OCI-LY3 (cell line): ENCODE data around the gene FGD6.

Experiments
- H2AFZ ChIP-seq: fragments of 200-600, 300-600 bp; shearing (Covaris generic); 2 replicates; pipeline ENCODE4 v1.6.0; 2014; ENCODE audit warnings: antibody characterized with exemption, low read depth, low read length
- H3K27ac ChIP-seq: fragments of 200-600, 300-600 bp; sonication (generic); 2 replicates; pipeline ENCODE4 v1.5.1; 2014; ENCODE audit warnings: mild to moderate bottlenecking, low read length, moderate library complexity, mixed read lengths
- H3K27me3 ChIP-seq: fragments of 200-600, 300-600 bp; sonication (generic); 2 replicates; pipeline ENCODE4 v1.6.1; 2014; ENCODE audit warnings: low read depth, low read length, mixed read lengths
- H3K36me3 ChIP-seq: fragments of 200-600, 300-600 bp; sonication (generic); replicated peaks from 2 replicates; pipeline ENCODE3; 2014; ENCODE audit warnings: low read depth, low read length, mixed read lengths
- H3K4me1 ChIP-seq: fragments of 300-600, 200-600 bp; sonication (generic); 2 replicates; pipeline ENCODE4 v1.6.1; 2014; ENCODE audit warnings: low read length, mixed read lengths
- H3K4me2 ChIP-seq: fragments of 200-600, 300-600 bp; sonication (generic); 2 replicates; pipeline ENCODE4 v1.6.1; 2014; ENCODE audit warnings: low read length, mixed read lengths
- H3K4me3 ChIP-seq: fragments of 300-600, 200-600 bp; sonication (generic); 2 replicates; pipeline ENCODE4 v1.5.1; 2014; ENCODE audit warnings: antibody characterized with exemption, mild to moderate bottlenecking, low read length, moderate library complexity
- H3K79me2 ChIP-seq: fragments of 300-600, 200-600 bp; shearing (Covaris generic); 2 replicates; pipeline ENCODE4 v1.6.1; 2014; ENCODE audit warnings: mild to moderate bottlenecking, low read length, mixed read lengths
- H3K9ac ChIP-seq: fragments of 300-600, 200-600 bp; shearing (Covaris generic); 2 replicates; pipeline ENCODE4 v1.6.0; 2014; ENCODE audit warnings: mild to moderate bottlenecking, low read length, moderate library complexity
- H3K9me3 ChIP-seq: fragments of 200-600, 300-600 bp; shearing (Covaris generic); 2 replicates; pipeline ENCODE4 v1.6.1; 2014; ENCODE audit warnings: low read length, mixed read lengths; ENCODE audit not compliant: insufficient read depth
- H4K20me1 ChIP-seq: fragments of 200-600, 300-600 bp; sonication (generic); 2 replicates; pipeline ENCODE4 v1.6.1; 2016; ENCODE audit warnings: low read length, mixed read lengths; ENCODE audit not compliant: insufficient read depth
- CTCF ChIP-seq: fragments of 200-600, 300-600 bp; sonication (generic); IDR thresholded peaks from 2 replicates; pipeline ENCODE4 v1.5.1; 2014; ENCODE audit warnings: antibody characterized with exemption, low read length, low read depth
- EZH2phosphoT487 ChIP-seq: fragments of 200-600 bp; shearing (Covaris generic); IDR thresholded peaks from 2 replicates; pipeline ENCODE4 v1.6.1; 2018; ENCODE audit warnings: antibody characterized with exemption, mixed run types, low read depth

FGD6 gene

GRCh38 chr12:95147866-95148265 is 69.4 kb downstream of the FGD6 start:
- Histone ChIP-seq H3K4me2 (no peak overlapping the region; the same call in 1 of the 2 replicates), H4K20me1 (no peaks in the 10 kb centered on the region), H3K9ac (no peak overlapping the region), H3K4me1 (peaks cover 19% of the 10 kb centered on the region), H2AFZ (no peak overlapping the region), H3K27ac (no peak overlapping the region), H3K79me2 (no peaks in the 10 kb centered on the region), H3K27me3 (no peaks in the 10 kb centered on the region), H3K4me3 (no peak overlapping the region), H3K36me3 (no peaks in the 10 kb centered on the region), H3K9me3 (no peaks in the 10 kb centered on the region)
- TF ChIP-seq EZH2phosphoT487 (no peak), CTCF (no peak)

GRCh38 chr12:95146769-95147168 is 70.5 kb downstream of the FGD6 start:
- Histone ChIP-seq H3K36me3 (no peaks in the 10 kb centered on the region), H3K9me3 (no peaks in the 10 kb centered on the region), H2AFZ (no peak overlapping the region), H3K4me1 (peaks cover 19% of the 10 kb centered on the region), H3K4me3 (no peak overlapping the region), H3K27me3 (no peaks in the 10 kb centered on the region), H3K4me2 (peak overlapping the region; percentile 6; the same call in 1 of the 2 replicates), H3K79me2 (no peaks in the 10 kb centered on the region), H3K27ac (no peak overlapping the region), H4K20me1 (no peaks in the 10 kb centered on the region), H3K9ac (no peak overlapping the region)
- TF ChIP-seq EZH2phosphoT487 = no peak
- no peak for TF ChIP-seq CTCF

GRCh38 chr12:95143621-95144205 is 73.6 kb downstream of the FGD6 start:
- Histone ChIP-seq H3K4me1 (peaks cover 19% of the 10 kb centered on the region), H3K36me3 (no peaks in the 10 kb centered on the region), H3K9me3 (no peaks in the 10 kb centered on the region), H2AFZ (no peak overlapping the region), H3K9ac (no peak overlapping the region), H4K20me1 (no peaks in the 10 kb centered on the region), H3K79me2 (no peaks in the 10 kb centered on the region), H3K27me3 (no peaks in the 10 kb centered on the region), H3K4me2 (no peak overlapping the region), H3K27ac (no peak overlapping the region), H3K4me3 (no peak overlapping the region)
- TF ChIP-seq EZH2phosphoT487 = no peak
- no peak for TF ChIP-seq CTCF

GRCh38 chr12:95142431-95143151 is 74.7 kb downstream of the FGD6 start:
- no peak for TF ChIP-seq EZH2phosphoT487
- TF ChIP-seq CTCF = no peak
- Histone ChIP-seq H2AFZ (no peak overlapping the region), H3K9ac (no peak overlapping the region), H3K4me1 (peaks cover 12% of the 10 kb centered on the region), H3K36me3 (no peaks in the 10 kb centered on the region), H3K79me2 (no peaks in the 10 kb centered on the region), H3K4me2 (no peak overlapping the region), H3K9me3 (no peaks in the 10 kb centered on the region), H3K4me3 (no peak overlapping the region), H3K27me3 (no peaks in the 10 kb centered on the region), H4K20me1 (no peaks in the 10 kb centered on the region), H3K27ac (no peak overlapping the region)
